ENCODE results near the gene RIPOR2.
"Not testable (repeated sequence)": the region's sequence is repeated elsewhere in the genome, so short reads cannot be mapped to it uniquely, and the experiment has no call there.

Gene RIPOR2

GRCh38 chr6:24949020-24949569 is 13.3 kb upstream of the RIPOR2 start:
- peaks cover 5% of the 10 kb centered on the region; the same call in 1 of the 2 replicates for H3K27me3 ChIP-seq
- H3K9me3 ChIP-seq, result no peaks in the 10 kb centered on the region
- TF ChIP-seq CTCF (IDR thresholded peaks at IDR 0.05; ENCODE audit: low read depth, low read length), result no peak
- H3K36me3 ChIP-seq, result no peaks in the 10 kb centered on the region
- no peaks in the 10 kb centered on the region for H3K4me1 ChIP-seq
- DNase-seq, result no peak
- no peak overlapping the region for H3K4me3 ChIP-seq (ENCODE audit: low read depth, low read length)

GRCh38 chr6:24948261-24948660 is 12.5 kb upstream of the RIPOR2 start:
- H3K27me3 ChIP-seq; H3K9me3 ChIP-seq; DNase-seq; H3K4me3 ChIP-seq (ENCODE audit: low read depth, low read length); H3K4me1 ChIP-seq; H3K36me3 ChIP-seq: not testable (repeated sequence)

- peaks cover 5% of the 10 kb centered on the region; the same call in 1 of the 2 replicates for H3K27me3 ChIP-seq
- TF ChIP-seq CTCF (IDR thresholded peaks at IDR 0.05; ENCODE audit: low read depth, low read length), result no peak
- H3K4me1 ChIP-seq, result no peaks in the 10 kb centered on the region
- H3K4me3 ChIP-seq (ENCODE audit: low read depth, low read length), result no peak overlapping the region
- H3K9me3 ChIP-seq, result no peaks in the 10 kb centered on the region
- no peak for DNase-seq
- no peaks in the 10 kb centered on the region for H3K36me3 ChIP-seq
Measured at GRCh38 chr6:24947636-24948035, 11.9 kb upstream of the RIPOR2 start.

GRCh38 chr6:24945054-24945453 is 9.3 kb upstream of the RIPOR2 start:
- no peak for DNase-seq

GRCh38 chr6:24943774-24944173 is 8.0 kb upstream of the RIPOR2 start:
- H3K36me3 ChIP-seq, result no peaks in the 10 kb centered on the region
- TF ChIP-seq CTCF (IDR thresholded peaks at IDR 0.05; ENCODE audit: low read depth, low read length), result no peak
- DNase-seq, result no peak
- no peaks in the 10 kb centered on the region for H3K9me3 ChIP-seq
- H3K4me3 ChIP-seq (ENCODE audit: low read depth, low read length), result no peak overlapping the region
- no peaks in the 10 kb centered on the region for H3K4me1 ChIP-seq
- H3K27me3 ChIP-seq, result peaks cover 5% of the 10 kb centered on the region; the same call in 1 of the 2 replicates

More at GRCh38 chr6:24945054-24945453, 9.3 kb upstream of the RIPOR2 start:
- no peaks in the 10 kb centered on the region for H3K36me3 ChIP-seq
- H3K9me3 ChIP-seq, result no peaks in the 10 kb centered on the region
- H3K27me3 ChIP-seq, result peaks cover 5% of the 10 kb centered on the region; the same call in 1 of the 2 replicates
- TF ChIP-seq CTCF (IDR thresholded peaks at IDR 0.05; ENCODE audit: low read depth, low read length), result no peak
- H3K4me3 ChIP-seq (ENCODE audit: low read depth, low read length), result no peak overlapping the region
- no peaks in the 10 kb centered on the region for H3K4me1 ChIP-seq

- no peak for DNase-seq
- Histone ChIP-seq H3K4me3 (ENCODE audit: low read depth, low read length) (no peak overlapping the region), H3K9me3 (no peaks in the 10 kb centered on the region), H3K36me3 (no peaks in the 10 kb centered on the region), H3K4me1 (no peaks in the 10 kb centered on the region), H3K27me3 (no peaks in the 10 kb centered on the region)
- no peak for TF ChIP-seq CTCF (IDR thresholded peaks at IDR 0.05; ENCODE audit: low read depth, low read length)
Measured at GRCh38 chr6:24940311-24940917, 4.7 kb upstream of the RIPOR2 start.

All from BE2C (cell line).